GM23338 (cell line): Measurements from ENCODE around the gene RDH12. TPM values are rescaled to one million over a fixed set of nuclear protein-coding genes. Genes with fewer than 3 reads are reported as not detected.

Experiments used
- ATAC-seq: fragments of 200-7000 bp; cut with Tn5 transposase; 3 replicates; pipeline ENCODE4 v1.9.1; 2020
- DNase-seq: peaks from one replicate; pipeline ENCODE4 v3.0.0-alpha.2; 2015; ENCODE audit warnings: low spot score
- H2AFZ ChIP-seq: fragments of 200-600 bp; sonication (generic); 2 replicates; pipeline ENCODE4 v1.8.0; 2016; ENCODE audit warnings: antibody characterized with exemption, mild to moderate bottlenecking, moderate library complexity
- H3F3A ChIP-seq: fragments of 200-600 bp; sonication (generic); replicated peaks from 2 replicates; pipeline ENCODE4 v1.8.0; 2017; ENCODE audit warnings: antibody characterized with exemption, mixed run types, low read depth
- H3K27ac ChIP-seq: fragments of 200-600 bp; sonication (generic); 2 replicates; pipeline ENCODE4 v1.6.1; 2016; ENCODE audit warnings: low read depth
- H3K27me3 ChIP-seq: fragments of 200-600 bp; sonication (generic); 2 replicates; pipeline ENCODE4 v1.8.0; 2016; ENCODE audit warnings: mild to moderate bottlenecking, mixed run types, moderate library complexity; ENCODE audit not compliant: insufficient read depth
- H3K36me3 ChIP-seq: fragments of 200-600 bp; sonication (generic); 2 replicates; pipeline ENCODE4 v1.8.0; 2016; ENCODE audit warnings: mild to moderate bottlenecking; ENCODE audit not compliant: insufficient read depth
- H3K4me1 ChIP-seq: fragments of 200-600 bp; sonication (generic); 2 replicates; pipeline ENCODE4 v1.8.0; 2016; ENCODE audit warnings: mild to moderate bottlenecking, moderate library complexity; ENCODE audit not compliant: insufficient read depth
- H3K4me2 ChIP-seq: fragments of 200-600 bp; sonication (generic); 2 replicates; pipeline ENCODE4 v1.7.1; 2017; ENCODE audit warnings: mixed run types
- H3K4me3 ChIP-seq: fragments of 200-600 bp; sonication (generic); 2 replicates; pipeline ENCODE4 v1.6.1; 2016; ENCODE audit warnings: mixed run types
- H3K79me2 ChIP-seq: fragments of 200-600 bp; sonication (generic); replicated peaks from 2 replicates; pipeline ENCODE4 v1.8.0; 2017; ENCODE audit warnings: mild to moderate bottlenecking; ENCODE audit not compliant: insufficient read depth
- H3K9me2 ChIP-seq: fragments of 200-600 bp; sonication (generic); 2 replicates; pipeline ENCODE4 v1.8.0; 2017; ENCODE audit not compliant: insufficient read depth
- H4K20me1 ChIP-seq: fragments of 200-600 bp; sonication (generic); replicated peaks from 2 replicates; pipeline ENCODE4 v1.8.0; 2017; ENCODE audit warnings: mild to moderate bottlenecking; ENCODE audit not compliant: insufficient read depth
- H3K27ac Mint-ChIP-seq: 2 replicates; pipeline ENCODE4 v1.8.0; 2020; ENCODE audit warnings: inconsistent platforms, mild to moderate bottlenecking, moderate library complexity, mixed read lengths
- H3K27me3 Mint-ChIP-seq: 3 replicates; pipeline ENCODE4 v1.8.0; 2022; ENCODE audit warnings: low read depth, mild to moderate bottlenecking, moderate library complexity, mixed read lengths, inconsistent platforms; ENCODE audit not compliant: insufficient read depth, poor library complexity
- H3K36me3 Mint-ChIP-seq: 3 replicates; pipeline ENCODE4 v1.8.0; 2021; ENCODE audit warnings: low read depth, mild to moderate bottlenecking, inconsistent platforms, moderate library complexity, mixed read lengths
- H3K4me1 Mint-ChIP-seq: 3 replicates; pipeline ENCODE4 v1.8.0; 2020; ENCODE audit warnings: mild to moderate bottlenecking, inconsistent platforms, mixed read lengths
- H3K4me3 Mint-ChIP-seq: 3 replicates; pipeline ENCODE4 v1.8.0; 2021; ENCODE audit warnings: moderate library complexity, mild to moderate bottlenecking, inconsistent platforms, mixed read lengths
- H3K9me3 Mint-ChIP-seq: 3 replicates; pipeline ENCODE4 v1.8.0; 2020; ENCODE audit warnings: moderate library complexity, mild to moderate bottlenecking, inconsistent platforms, mixed read lengths
- POLR2AphosphoS5 ChIP-seq: IDR thresholded peaks from 2 replicates; pipeline ENCODE4 v1.6.1; 2016; ENCODE audit warnings: antibody characterized with exemption, low read depth
- REST ChIP-seq: IDR thresholded peaks from one replicate; pipeline ENCODE4 v1.6.1; 2018; ENCODE audit warnings: antibody characterized with exemption; ENCODE audit not compliant: unreplicated experiment
- ZNF462 ChIP-seq: fragments of 250-450 bp; sonication (Bioruptor Pico); IDR thresholded peaks from 2 replicates; pipeline ENCODE4 v1.5.0; 2020; ENCODE audit warnings: mild to moderate bottlenecking, moderate library complexity
- polyA plus RNA-seq: library from polyadenylated mRNA; unstranded; fragments of >200 nt; fragmentation: Nextera tagmentation; extraction: Ambion mirVana; gene quantifications from 2 replicates; pipeline ENCODE4 v1.2.1, GENCODE V29; 2016
- total RNA-seq: library from RNA; depleted of rRNA; stranded (reverse); fragments of >200 nt; shearing (Covaris generic); gene quantifications from 2 replicates; pipeline ENCODE4 v1.2.3, GENCODE V29; 2014
- TF ChIP-seq, protein P1 (sequence below), 2 experiments: fragments of 200-600 bp in 1 of 2; sonication (generic) in 1 of 2; conservative IDR thresholded peaks; 2 replicates each; pipeline versions ENCODE4 v1.5.1 to v1.6.1; 2016 to 2017; ENCODE audit warnings: antibody characterized with exemption in 2 of 2, low read depth in 2 of 2, mild to moderate bottlenecking in 2 of 2, moderate library complexity in 1 of 2

Gene RDH12
- total and polyA plus RNA-seq, 2 experiments from 2014 or later, result 0.28 to 1.6 TPM

DNA sequence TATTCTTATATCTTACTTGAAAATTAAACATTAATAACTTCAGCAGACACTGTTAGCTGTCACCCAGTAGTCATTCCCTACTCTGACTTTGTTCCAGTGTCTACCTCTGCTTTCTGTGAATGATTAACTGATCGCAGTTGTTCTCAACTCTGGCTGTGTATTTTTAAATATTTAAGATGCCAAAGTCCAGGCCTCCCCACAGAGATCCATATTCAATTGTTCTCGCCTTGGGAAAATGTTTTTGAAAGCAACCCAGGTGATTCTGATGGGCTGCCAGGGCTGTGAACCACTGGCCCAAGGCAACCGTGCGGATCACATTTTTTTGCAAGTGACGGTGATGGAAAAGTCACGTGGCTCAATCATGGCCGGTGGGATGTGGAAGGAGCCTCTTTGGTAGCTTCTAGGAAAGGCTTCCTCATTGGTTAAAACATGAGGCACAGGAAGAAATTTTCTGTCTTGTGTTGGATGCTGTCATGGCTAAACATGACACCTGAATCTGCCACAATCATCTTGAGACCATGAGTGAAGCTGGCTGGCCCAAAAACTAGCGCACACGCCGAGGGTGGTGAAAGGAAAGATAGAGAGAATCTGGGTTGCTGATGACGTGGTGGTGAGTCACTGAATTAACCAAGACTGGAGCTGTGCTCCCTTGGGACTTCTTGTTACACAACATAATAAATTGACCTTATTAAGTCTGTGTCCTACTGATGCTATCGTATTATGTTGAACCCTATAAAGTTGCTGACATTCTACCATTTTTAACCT lies 37.2 kb downstream of the RDH12 start:
- Histone ChIP-seq H3K27me3 (no peaks in the 10 kb centered on the region), H4K20me1 (no peaks in the 10 kb centered on the region), H3K4me2 (no peak overlapping the region), H3K27ac (no peak overlapping the region), H3F3A (no peaks in the 10 kb centered on the region), H3K36me3 (no peaks in the 10 kb centered on the region), H3K9me2 (0 out of 2 replicates have a peak, but pooled peaks cover 9% of the 10 kb centered on the region), H2AFZ (no peak overlapping the region), H3K4me1 (0 out of 2 replicates have a peak, but pooled peaks cover 3% of the 10 kb centered on the region), H3K4me3 (no peak overlapping the region), H3K79me2 (no peaks in the 10 kb centered on the region)
- DNase-seq (no peak), ATAC-seq (no peak)
- H3K27me3 Mint-ChIP-seq, result peaks cover 4% of the 10 kb centered on the region
- TF ChIP-seq, protein P1, sequence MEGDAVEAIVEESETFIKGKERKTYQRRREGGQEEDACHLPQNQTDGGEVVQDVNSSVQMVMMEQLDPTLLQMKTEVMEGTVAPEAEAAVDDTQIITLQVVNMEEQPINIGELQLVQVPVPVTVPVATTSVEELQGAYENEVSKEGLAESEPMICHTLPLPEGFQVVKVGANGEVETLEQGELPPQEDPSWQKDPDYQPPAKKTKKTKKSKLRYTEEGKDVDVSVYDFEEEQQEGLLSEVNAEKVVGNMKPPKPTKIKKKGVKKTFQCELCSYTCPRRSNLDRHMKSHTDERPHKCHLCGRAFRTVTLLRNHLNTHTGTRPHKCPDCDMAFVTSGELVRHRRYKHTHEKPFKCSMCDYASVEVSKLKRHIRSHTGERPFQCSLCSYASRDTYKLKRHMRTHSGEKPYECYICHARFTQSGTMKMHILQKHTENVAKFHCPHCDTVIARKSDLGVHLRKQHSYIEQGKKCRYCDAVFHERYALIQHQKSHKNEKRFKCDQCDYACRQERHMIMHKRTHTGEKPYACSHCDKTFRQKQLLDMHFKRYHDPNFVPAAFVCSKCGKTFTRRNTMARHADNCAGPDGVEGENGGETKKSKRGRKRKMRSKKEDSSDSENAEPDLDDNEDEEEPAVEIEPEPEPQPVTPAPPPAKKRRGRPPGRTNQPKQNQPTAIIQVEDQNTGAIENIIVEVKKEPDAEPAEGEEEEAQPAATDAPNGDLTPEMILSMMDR (conservative IDR thresholded peaks at IDR 0.05; ENCODE audit: low read depth in 2 of 2), result no peak
- TF ChIP-seq REST (no peak), POLR2AphosphoS5 (no peak), ZNF462 (no peak)
- H3K4me3 Mint-ChIP-seq, result no peak overlapping the region
- no peaks in the 10 kb centered on the region for H3K36me3 Mint-ChIP-seq
- no peaks in the 10 kb centered on the region; the same call in 2 of the 3 replicates for H3K9me3 Mint-ChIP-seq
- H3K27ac Mint-ChIP-seq, result no peak overlapping the region
- peaks cover 13% of the 10 kb centered on the region for H3K4me1 Mint-ChIP-seq
